Measurements from ENCODE around the gene SGCE.

Gene SGCE

GRCh38 chr7:94647295-94647694 lies 8.6 kb downstream of the SGCE start:
- DNase-seq (ENCODE audit: low read depth, low spot score): no peak
- Histone ChIP-seq H3K27me3 (ENCODE audit: control insufficient read depth, insufficient read depth, low read length) (no peaks in the 10 kb centered on the region), H3K4me1 (ENCODE audit: control insufficient read depth, insufficient read depth, low read length) (peaks cover 3% of the 10 kb centered on the region; the same call in 1 of the 2 replicates), H3K9me3 (ENCODE audit: control insufficient read depth, insufficient read depth, low read length) (no peaks in the 10 kb centered on the region), H3K4me3 (ENCODE audit: low read length) (no peak overlapping the region), H3K36me3 (ENCODE audit: control insufficient read depth, insufficient read depth, low read length) (no peaks in the 10 kb centered on the region), H3K27ac (ENCODE audit: low read length) (no peak overlapping the region)
- WGBS (ENCODE audit: insufficient coverage, insufficient read length): 100% methylated on average over 1 of the region's 3 CpGs

- Histone ChIP-seq H3K27me3 (ENCODE audit: control insufficient read depth, insufficient read depth, low read length) (no peaks in the 10 kb centered on the region), H3K4me3 (ENCODE audit: low read length) (no peak overlapping the region)
- WGBS (ENCODE audit: insufficient coverage, insufficient read length): no CpG with 5 or more reads among the region's 3 CpGs
These were observed 12.0 kb downstream of the SGCE start for GRCh38 chr7:94643771-94644545.

GRCh38 chr7:94642838-94643653 lies 12.9 kb downstream of the SGCE start:
- no CpG with 5 or more reads among the region's 2 CpGs for WGBS (ENCODE audit: insufficient coverage, insufficient read length)
- DNase-seq (ENCODE audit: low read depth, low spot score): no peak
- Histone ChIP-seq H3K27me3 (ENCODE audit: control insufficient read depth, insufficient read depth, low read length) (no peaks in the 10 kb centered on the region), H3K4me1 (ENCODE audit: control insufficient read depth, insufficient read depth, low read length) (peaks cover 1% of the 10 kb centered on the region; the same call in 1 of the 2 replicates), H3K9me3 (ENCODE audit: control insufficient read depth, insufficient read depth, low read length) (no peaks in the 10 kb centered on the region), H3K36me3 (ENCODE audit: control insufficient read depth, insufficient read depth, low read length) (no peaks in the 10 kb centered on the region), H3K27ac (ENCODE audit: low read length) (no peak overlapping the region), H3K4me3 (ENCODE audit: low read length) (no peak overlapping the region)

More at GRCh38 chr7:94643771-94644545, 12.0 kb downstream of the SGCE start:
- no peaks in the 10 kb centered on the region for H3K9me3 ChIP-seq (ENCODE audit: control insufficient read depth, insufficient read depth, low read length)
- H3K27ac ChIP-seq (ENCODE audit: low read length): no peak overlapping the region
- DNase-seq (ENCODE audit: low read depth, low spot score): no peak
- H3K36me3 ChIP-seq (ENCODE audit: control insufficient read depth, insufficient read depth, low read length): no peaks in the 10 kb centered on the region
- H3K4me1 ChIP-seq (ENCODE audit: control insufficient read depth, insufficient read depth, low read length): peaks cover 1% of the 10 kb centered on the region; the same call in 1 of the 2 replicates

GRCh38 chr7:94639384-94639783 lies 16.5 kb downstream of the SGCE start:
- H3K4me1 ChIP-seq (ENCODE audit: control insufficient read depth, insufficient read depth, low read length): no peaks in the 10 kb centered on the region
- no peaks in the 10 kb centered on the region for H3K36me3 ChIP-seq (ENCODE audit: control insufficient read depth, insufficient read depth, low read length)
- H3K27ac ChIP-seq (ENCODE audit: low read length): no peak overlapping the region
- no CpG with 5 or more reads among the region's 1 CpG for WGBS (ENCODE audit: insufficient coverage, insufficient read length)
- DNase-seq (ENCODE audit: low read depth, low spot score): no peak
- no peaks in the 10 kb centered on the region for H3K27me3 ChIP-seq (ENCODE audit: control insufficient read depth, insufficient read depth, low read length)
- H3K9me3 ChIP-seq (ENCODE audit: control insufficient read depth, insufficient read depth, low read length): no peaks in the 10 kb centered on the region
- H3K4me3 ChIP-seq (ENCODE audit: low read length): no peak overlapping the region

- no peak for DNase-seq (ENCODE audit: low read depth, low spot score)
- no peaks in the 10 kb centered on the region for H3K27me3 ChIP-seq (ENCODE audit: control insufficient read depth, insufficient read depth, low read length)
- no peak overlapping the region for H3K4me3 ChIP-seq (ENCODE audit: low read length)
- H3K27ac ChIP-seq (ENCODE audit: low read length): no peak overlapping the region
- no peaks in the 10 kb centered on the region for H3K9me3 ChIP-seq (ENCODE audit: control insufficient read depth, insufficient read depth, low read length)
- H3K4me1 ChIP-seq (ENCODE audit: control insufficient read depth, insufficient read depth, low read length): no peaks in the 10 kb centered on the region
- H3K36me3 ChIP-seq (ENCODE audit: control insufficient read depth, insufficient read depth, low read length): no peaks in the 10 kb centered on the region
These were observed 20.2 kb downstream of the SGCE start for GRCh38 chr7:94635687-94636086.

GRCh38 chr7:94634502-94634901 lies 21.4 kb downstream of the SGCE start:
- Histone ChIP-seq H3K9me3 (ENCODE audit: control insufficient read depth, insufficient read depth, low read length) (no peaks in the 10 kb centered on the region), H3K36me3 (ENCODE audit: control insufficient read depth, insufficient read depth, low read length) (no peaks in the 10 kb centered on the region), H3K4me1 (ENCODE audit: control insufficient read depth, insufficient read depth, low read length) (no peaks in the 10 kb centered on the region), H3K27ac (ENCODE audit: low read length) (no peak overlapping the region), H3K4me3 (ENCODE audit: low read length) (no peak overlapping the region), H3K27me3 (ENCODE audit: control insufficient read depth, insufficient read depth, low read length) (no peaks in the 10 kb centered on the region)
- WGBS (ENCODE audit: insufficient coverage, insufficient read length): no CpG with 5 or more reads among the region's 6 CpGs
- no peak for DNase-seq (ENCODE audit: low read depth, low spot score)

- Histone ChIP-seq H3K27me3 (ENCODE audit: control insufficient read depth, insufficient read depth, low read length) (no peaks in the 10 kb centered on the region), H3K27ac (ENCODE audit: low read length) (no peak overlapping the region), H3K36me3 (ENCODE audit: control insufficient read depth, insufficient read depth, low read length) (no peaks in the 10 kb centered on the region), H3K9me3 (ENCODE audit: control insufficient read depth, insufficient read depth, low read length) (no peaks in the 10 kb centered on the region), H3K4me3 (ENCODE audit: low read length) (no peak overlapping the region), H3K4me1 (ENCODE audit: control insufficient read depth, insufficient read depth, low read length) (no peaks in the 10 kb centered on the region)
- no peak for DNase-seq (ENCODE audit: low read depth, low spot score)
- no CpG with 5 or more reads among the region's 2 CpGs for WGBS (ENCODE audit: insufficient coverage, insufficient read length)
These were observed 22.2 kb downstream of the SGCE start for GRCh38 chr7:94633687-94634086.

GRCh38 chr7:94633014-94633341 lies 23.0 kb downstream of the SGCE start:
- DNase-seq (ENCODE audit: low read depth, low spot score): no peak
- H3K27ac ChIP-seq (ENCODE audit: low read length): no peak overlapping the region
- no CpG with 5 or more reads among the region's 4 CpGs for WGBS (ENCODE audit: insufficient coverage, insufficient read length)

GRCh38 chr7:94632338-94633013 lies 23.5 kb downstream of the SGCE start:
- WGBS (ENCODE audit: insufficient coverage, insufficient read length): no CpG with 5 or more reads among the region's 5 CpGs
- H3K36me3 ChIP-seq (ENCODE audit: control insufficient read depth, insufficient read depth, low read length): no peaks in the 10 kb centered on the region
- DNase-seq (ENCODE audit: low read depth, low spot score): no peak
- no peaks in the 10 kb centered on the region for H3K27me3 ChIP-seq (ENCODE audit: control insufficient read depth, insufficient read depth, low read length)
- no peaks in the 10 kb centered on the region for H3K4me1 ChIP-seq (ENCODE audit: control insufficient read depth, insufficient read depth, low read length)
- no peak overlapping the region for H3K27ac ChIP-seq (ENCODE audit: low read length)
- H3K9me3 ChIP-seq (ENCODE audit: control insufficient read depth, insufficient read depth, low read length): no peaks in the 10 kb centered on the region
- H3K4me3 ChIP-seq (ENCODE audit: low read length): no peak overlapping the region

More at GRCh38 chr7:94633014-94633341, 23.0 kb downstream of the SGCE start:
- H3K36me3 ChIP-seq (ENCODE audit: control insufficient read depth, insufficient read depth, low read length): no peaks in the 10 kb centered on the region
- H3K4me1 ChIP-seq (ENCODE audit: control insufficient read depth, insufficient read depth, low read length): no peaks in the 10 kb centered on the region
- no peak overlapping the region for H3K4me3 ChIP-seq (ENCODE audit: low read length)
- no peaks in the 10 kb centered on the region for H3K9me3 ChIP-seq (ENCODE audit: control insufficient read depth, insufficient read depth, low read length)
- no peaks in the 10 kb centered on the region for H3K27me3 ChIP-seq (ENCODE audit: control insufficient read depth, insufficient read depth, low read length)

- no peaks in the 10 kb centered on the region for H3K27me3 ChIP-seq (ENCODE audit: control insufficient read depth, insufficient read depth, low read length)
- no peaks in the 10 kb centered on the region for H3K9me3 ChIP-seq (ENCODE audit: control insufficient read depth, insufficient read depth, low read length)
- no peaks in the 10 kb centered on the region for H3K36me3 ChIP-seq (ENCODE audit: control insufficient read depth, insufficient read depth, low read length)
- H3K27ac ChIP-seq (ENCODE audit: low read length): no peak overlapping the region
- H3K4me3 ChIP-seq (ENCODE audit: low read length): no peak overlapping the region
- DNase-seq (ENCODE audit: low read depth, low spot score): no peak
- no peaks in the 10 kb centered on the region for H3K4me1 ChIP-seq (ENCODE audit: control insufficient read depth, insufficient read depth, low read length)
- WGBS (ENCODE audit: insufficient coverage, insufficient read length): no CpG with 5 or more reads among the region's 4 CpGs
These were observed 25.1 kb downstream of the SGCE start for GRCh38 chr7:94630855-94631254.

All from iPS DF 6.9 (cell line).